HG03378 (cell line): ENCODE measurements around the gene HOXA9.

ENCODE experiments used
- ATAC-seq: cut with Tn5 transposase; IDR thresholded peaks from one replicate; pipeline ENCODE4 v1.9.1; 2021; ENCODE audit warnings: mild to moderate bottlenecking, moderate library complexity; ENCODE audit not compliant: unreplicated experiment

HOXA9 gene

GRCh38 chr7:27177795-27178320 lies 12.5 kb upstream of the HOXA9 start:
- no peak for ATAC-seq

DNA sequence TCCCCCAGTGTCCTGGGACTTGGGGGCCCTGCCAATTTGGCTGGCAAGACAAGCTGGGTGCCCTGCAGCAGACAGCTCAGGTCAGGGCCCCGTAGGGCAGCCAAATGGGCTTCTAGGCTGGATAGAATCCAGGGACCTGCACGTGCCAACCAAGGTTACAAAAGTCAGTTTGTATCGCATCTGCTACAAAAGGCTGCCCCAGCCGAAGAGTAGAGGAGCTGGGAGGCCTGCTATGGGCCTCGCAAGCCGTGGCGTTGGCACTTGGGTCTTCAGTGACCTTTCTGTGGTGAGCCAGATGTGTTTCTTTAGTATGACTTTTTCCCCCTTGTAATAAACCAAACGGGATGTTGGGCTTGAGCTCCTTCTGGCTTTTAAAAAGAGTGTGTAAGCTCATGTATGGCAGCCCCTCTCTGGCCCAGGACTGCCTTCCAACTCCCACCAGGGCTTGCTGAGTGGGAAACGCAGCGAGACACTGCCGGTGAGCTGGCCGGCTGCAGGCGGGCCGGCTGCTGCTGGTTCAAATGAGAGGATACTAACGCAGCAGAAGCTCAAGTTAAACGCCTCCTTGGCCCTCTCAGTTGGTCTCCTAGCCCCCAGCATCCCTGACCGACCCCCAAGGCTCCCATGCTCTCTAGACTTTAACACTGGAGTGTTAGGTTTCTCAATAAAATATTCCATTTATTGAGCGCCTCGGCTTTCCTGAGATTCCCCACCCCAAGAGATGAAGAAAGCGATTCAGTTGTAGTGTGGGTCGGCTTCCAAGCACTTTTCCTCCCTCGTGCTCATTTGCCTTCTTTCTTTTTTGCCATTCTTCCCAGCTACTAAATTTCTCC lies 11.8 kb upstream of the HOXA9 start:
- no peak for ATAC-seq

- ATAC-seq = no peak
Measured at GRCh38 chr7:27176524-27176845, 11.1 kb upstream of the HOXA9 start.

GRCh38 chr7:27175626-27176523 lies 10.5 kb upstream of the HOXA9 start:
- no peak for ATAC-seq

- ATAC-seq = no peak
Measured at GRCh38 chr7:27174874-27175625, 9.7 kb upstream of the HOXA9 start.

- ATAC-seq = no peak
Measured at GRCh38 chr7:27173956-27174873, 8.9 kb upstream of the HOXA9 start, which contains the start of gene HOXA10. Gene HOXA10, minus strand, starts transcription at chr7:27174320. Its CDS starts 14 bp downstream, at chr7:27174306.

DNA sequence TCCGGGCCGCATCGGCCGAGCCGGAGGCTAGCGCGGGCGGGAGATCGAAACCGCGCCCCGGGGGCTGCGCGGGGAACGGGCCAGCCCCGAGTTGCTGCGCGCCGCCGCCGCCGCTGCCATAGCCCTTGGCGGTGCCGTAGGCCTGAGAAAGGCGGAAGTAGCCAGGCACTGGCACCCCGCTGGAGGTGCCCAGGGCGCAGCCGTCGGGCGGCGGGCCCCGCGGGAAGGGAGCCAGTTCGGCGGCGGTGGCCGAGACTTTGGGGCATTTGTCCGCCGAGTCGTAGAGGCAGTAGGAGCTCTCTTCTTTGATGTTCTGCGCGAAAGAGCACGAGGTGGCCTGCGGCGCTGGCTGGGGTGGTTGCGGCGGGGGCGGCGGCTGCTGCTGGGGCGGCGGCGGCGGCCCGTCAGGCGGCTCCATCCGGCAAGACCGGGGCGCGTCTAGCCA lies 8.2 kb upstream of the HOXA9 start:
- ATAC-seq = no peak

- ATAC-seq = no peak
Measured at GRCh38 chr7:27172823-27173510, 7.6 kb upstream of the HOXA9 start.

GRCh38 chr7:27172315-27172774 lies 7.0 kb upstream of the HOXA9 start:
- ATAC-seq = no peak

DNA sequence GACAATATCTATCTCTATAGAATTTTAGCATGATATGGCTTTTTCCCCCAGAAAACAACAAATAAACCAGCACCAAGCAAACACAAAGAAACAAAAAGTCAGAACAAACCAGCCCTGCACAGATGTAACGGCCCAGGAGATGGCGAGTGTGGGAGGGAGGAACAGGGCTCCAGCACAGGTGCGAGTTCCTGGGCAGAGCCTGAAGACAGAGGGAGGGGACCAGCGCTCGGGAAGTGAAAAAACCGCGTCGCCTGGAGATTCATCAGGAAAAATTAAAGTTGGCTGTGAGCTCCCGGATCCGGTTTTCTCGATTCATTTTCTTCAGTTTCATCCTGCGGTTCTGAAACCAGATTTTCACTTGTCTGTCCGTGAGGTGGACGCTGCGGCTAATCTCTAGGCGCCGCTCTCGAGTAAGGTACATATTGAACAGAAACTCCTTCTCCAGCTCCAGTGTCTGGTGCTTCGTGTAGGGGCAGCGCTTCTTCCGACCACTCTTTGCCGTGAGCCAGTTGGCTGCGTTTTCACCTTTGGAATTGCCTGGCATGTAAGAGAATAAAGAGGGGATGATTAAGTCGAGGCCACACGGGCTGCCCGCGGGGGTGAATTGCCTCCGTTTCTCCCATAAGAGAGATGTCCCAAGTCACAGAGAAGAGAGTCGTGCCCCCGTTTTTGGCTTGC lies 6.4 kb upstream of the HOXA9 start:
- ATAC-seq = no peak

- no peak for ATAC-seq
Measured at GRCh38 chr7:27171325-27171636, 5.9 kb upstream of the HOXA9 start.

GRCh38 chr7:27170426-27171324 lies 5.3 kb upstream of the HOXA9 start:
- no peak for ATAC-seq

GRCh38 chr7:27169658-27170425 lies 4.5 kb upstream of the HOXA9 start:
- ATAC-seq = no peak

- ATAC-seq = no peak
Measured at GRCh38 chr7:27168265-27168947, 3.1 kb upstream of the HOXA9 start.

DNA sequence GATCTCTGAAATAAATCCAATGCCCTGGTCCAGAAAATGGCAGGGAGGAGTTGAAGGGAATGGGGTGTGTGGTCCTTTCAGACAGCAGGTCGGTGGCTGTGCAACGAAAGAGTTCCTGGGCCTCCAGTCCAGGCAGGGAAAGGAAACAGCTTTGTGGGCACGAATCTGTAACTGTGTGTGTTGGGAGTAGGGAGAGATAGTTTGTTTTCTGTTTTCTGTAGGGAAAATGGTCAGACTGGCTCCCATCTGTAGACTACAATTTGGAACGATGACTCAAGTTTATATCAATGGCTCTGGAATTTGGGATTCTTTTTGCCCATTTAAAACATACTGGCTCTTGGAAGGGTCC lies 2.6 kb upstream of the HOXA9 start:
- ATAC-seq = no peak
